ENCODE measurements around the gene CARTPT.
A peak's percentile ranks its signal among the peaks of the same experiment; 100 is the strongest.

The CARTPT gene

GRCh38 chr5:71719063-71719964 is at the start of gene CARTPT:
CARTPT (plus strand) TSS chr5:71719275; CDS start chr5:71719294, 19 bp downstream.
- no peak for DNase-seq (ENCODE audit: low spot score)

GRCh38 chr5:71677977-71678376 is 41.1 kb upstream of the CARTPT start:
- DNase-seq (ENCODE audit: low spot score) = no peak

GRCh38 chr5:71679714-71680113 is 39.4 kb upstream of the CARTPT start:
- DNase-seq (ENCODE audit: low spot score) = no peak

- DNase-seq (ENCODE audit: low spot score) = no peak
These were observed 38.6 kb upstream of the CARTPT start for GRCh38 chr5:71680510-71680909.

GRCh38 chr5:71681296-71681695 is 37.8 kb upstream of the CARTPT start:
- peak; percentile 91 for DNase-seq (ENCODE audit: low spot score)

- DNase-seq (ENCODE audit: low spot score) = no peak
These were observed 34.8 kb upstream of the CARTPT start for GRCh38 chr5:71684309-71684708.

- DNase-seq (ENCODE audit: low spot score) = no peak
These were observed 25.1 kb upstream of the CARTPT start for GRCh38 chr5:71693828-71694427.

GRCh38 chr5:71695071-71695470 is 24.0 kb upstream of the CARTPT start:
- no peak for DNase-seq (ENCODE audit: low spot score)

- no peak for DNase-seq (ENCODE audit: low spot score)
These were observed 23.5 kb upstream of the CARTPT start for GRCh38 chr5:71695595-71695994.

- no peak for DNase-seq (ENCODE audit: low spot score)
These were observed 21.1 kb upstream of the CARTPT start for GRCh38 chr5:71697967-71698366.

- DNase-seq (ENCODE audit: low spot score) = peak; percentile 70
These were observed 19.8 kb upstream of the CARTPT start for GRCh38 chr5:71699233-71699632.

- DNase-seq (ENCODE audit: low spot score) = peak; percentile 36
These were observed 19.3 kb upstream of the CARTPT start for GRCh38 chr5:71699751-71700150.

- no peak for DNase-seq (ENCODE audit: low spot score)
These were observed 18.3 kb upstream of the CARTPT start for GRCh38 chr5:71700803-71701202.

GRCh38 chr5:71701407-71701806 is 17.7 kb upstream of the CARTPT start:
- no peak for DNase-seq (ENCODE audit: low spot score)

GRCh38 chr5:71703941-71704340 is 15.1 kb upstream of the CARTPT start:
- DNase-seq (ENCODE audit: low spot score) = no peak

- DNase-seq (ENCODE audit: low spot score) = no peak
These were observed 13.7 kb upstream of the CARTPT start for GRCh38 chr5:71705421-71705820.

GRCh38 chr5:71706906-71707305 is 12.2 kb upstream of the CARTPT start:
- DNase-seq (ENCODE audit: low spot score) = no peak

GRCh38 chr5:71711610-71712009 is 7.5 kb upstream of the CARTPT start:
- no peak for DNase-seq (ENCODE audit: low spot score)

- no peak for DNase-seq (ENCODE audit: low spot score)
These were observed 4.2 kb upstream of the CARTPT start for GRCh38 chr5:71714911-71715310.

- DNase-seq (ENCODE audit: low spot score) = no peak
These were observed 8.9 kb downstream of the CARTPT start for GRCh38 chr5:71727978-71728377.

GRCh38 chr5:71731015-71731414 is 11.9 kb downstream of the CARTPT start:
- no peak for DNase-seq (ENCODE audit: low spot score)

GRCh38 chr5:71732011-71732410 is 12.9 kb downstream of the CARTPT start:
- DNase-seq (ENCODE audit: low spot score) = no peak

- no peak for DNase-seq (ENCODE audit: low spot score)
These were observed 15.1 kb downstream of the CARTPT start for GRCh38 chr5:71734141-71734540.

All from kidney capillary endothelial cell (primary cell).